ENCODE measurements around the gene CAP2.

The CAP2 gene

DNA sequence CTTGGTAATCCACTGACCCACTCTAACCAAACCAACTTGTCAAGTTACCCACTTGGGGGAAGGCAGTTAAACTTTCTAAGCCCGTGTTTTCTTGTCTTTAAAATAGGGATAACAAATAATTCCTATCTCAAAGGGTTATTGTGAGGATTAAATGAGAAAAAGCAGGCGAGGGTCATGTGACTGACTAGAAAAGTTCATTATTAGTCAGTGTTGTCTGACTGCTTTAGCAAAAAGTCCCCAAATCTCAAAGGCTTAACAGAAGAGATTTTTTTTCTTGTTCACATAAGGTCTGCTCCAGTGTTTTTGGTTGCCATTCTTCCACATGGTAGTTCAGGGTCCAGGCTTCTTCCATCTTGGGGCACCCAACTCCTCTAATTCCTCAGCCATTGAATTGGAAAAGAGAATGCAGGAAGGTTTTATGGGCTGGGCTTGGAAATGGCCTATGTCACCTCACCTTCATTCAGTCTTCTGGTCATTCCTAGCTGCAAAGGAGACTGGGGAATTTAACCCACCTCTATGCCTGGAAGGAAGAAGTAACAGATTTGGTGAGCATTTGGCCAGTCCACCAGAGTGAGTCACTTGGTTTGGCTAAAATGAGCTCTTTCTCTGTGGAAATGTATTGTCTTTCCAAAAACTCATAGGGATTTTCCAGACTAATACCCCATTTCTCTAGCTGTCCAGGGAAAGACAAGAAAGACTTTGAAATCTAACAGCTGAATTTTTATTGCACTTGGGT is 77.0 kb downstream of the CAP2 start:
- Histone ChIP-seq H3K9me3 (replicated peaks in 1 of 2; ENCODE audit: control insufficient read depth in 2 of 2, insufficient read depth in 1 of 2, low read depth in 1 of 2, low read length in 2 of 2) (no peaks in the 10 kb centered on the region), H3K9ac (ENCODE audit: low read depth, low read length, poor library complexity) (no peak overlapping the region), H2BK12ac (ENCODE audit: low read length) (no peak overlapping the region), H3K27me3 (ENCODE audit: control insufficient read depth in 3 of 3, insufficient read depth in 3 of 3, low read depth in 1 of 3, low read length in 3 of 3) (no peaks in the 10 kb centered on the region), H2BK120ac (ENCODE audit: low read depth, low read length) (no peak overlapping the region), H4K91ac (ENCODE audit: low read depth, low read length, poor library complexity) (no peak overlapping the region), H3K4me1 (ENCODE audit: control insufficient read depth in 2 of 2, insufficient read depth in 1 of 2, low read depth in 1 of 2, low read length in 2 of 2) (peaks cover 0 to 7% of the 10 kb centered on the region in 2 donors), H3K79me1 (ENCODE audit: low read depth, low read length) (no peaks in the 10 kb centered on the region), H2BK5ac (ENCODE audit: low read length) (no peak overlapping the region), H2BK15ac (ENCODE audit: low read length) (no peak overlapping the region), H3K23ac (ENCODE audit: low read depth, low read length, poor library complexity) (no peak overlapping the region), H4K8ac (ENCODE audit: low read depth, low read length) (no peak overlapping the region), H3K4ac (ENCODE audit: low read length) (no peak overlapping the region), H3K18ac (ENCODE audit: low read length) (no peak overlapping the region), H2AK5ac (ENCODE audit: low read depth, low read length) (no peak overlapping the region), H3K4me3 (ENCODE audit: low read length in 2 of 2) (no peak overlapping the region), H3K27ac (replicated peaks; ENCODE audit: low read length) (no peak overlapping the region), H3K36me3 (replicated peaks in 1 of 2; ENCODE audit: control insufficient read depth in 2 of 2, insufficient read depth in 2 of 2, low read length in 2 of 2) (peaks cover 6 to 17% of the 10 kb centered on the region in 2 donors), H2AFZ (ENCODE audit: low read length) (no peak overlapping the region), H3K4me2 (ENCODE audit: insufficient read depth, low read length, poor library complexity, severe bottlenecking) (no peak overlapping the region), H3K14ac (ENCODE audit: low read length) (no peak overlapping the region)
- no peak for DNase-seq (ENCODE audit: low spot score)
- WGBS, 2 donors (ENCODE audit: extremely low coverage in 2 of 2, insufficient read length in 2 of 2, insufficient replicate concordance in 1 of 2), result no CpG with 5 or more reads among the region's 2 CpGs

DNA sequence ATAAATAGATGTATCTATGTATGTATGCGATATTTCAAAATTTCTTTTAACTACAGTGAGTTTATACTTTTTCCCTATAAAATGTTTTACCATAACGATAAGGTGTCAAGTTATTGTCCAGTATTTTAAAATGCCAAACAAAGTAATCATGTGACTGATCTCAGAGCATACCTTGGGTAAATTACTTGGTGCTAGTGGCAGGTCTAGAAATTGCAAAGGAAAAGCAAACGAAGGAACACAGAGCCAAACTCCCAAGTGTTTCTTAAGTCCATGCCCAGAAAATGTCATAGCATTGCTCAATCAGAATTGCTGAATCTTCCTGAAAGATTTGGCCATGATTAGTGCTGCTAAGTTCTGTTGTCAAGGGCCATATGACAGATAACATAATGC is 77.5 kb downstream of the CAP2 start:
- DNase-seq (ENCODE audit: low spot score), result no peak
- H2AFZ ChIP-seq (ENCODE audit: low read length), result no peak overlapping the region

DNA sequence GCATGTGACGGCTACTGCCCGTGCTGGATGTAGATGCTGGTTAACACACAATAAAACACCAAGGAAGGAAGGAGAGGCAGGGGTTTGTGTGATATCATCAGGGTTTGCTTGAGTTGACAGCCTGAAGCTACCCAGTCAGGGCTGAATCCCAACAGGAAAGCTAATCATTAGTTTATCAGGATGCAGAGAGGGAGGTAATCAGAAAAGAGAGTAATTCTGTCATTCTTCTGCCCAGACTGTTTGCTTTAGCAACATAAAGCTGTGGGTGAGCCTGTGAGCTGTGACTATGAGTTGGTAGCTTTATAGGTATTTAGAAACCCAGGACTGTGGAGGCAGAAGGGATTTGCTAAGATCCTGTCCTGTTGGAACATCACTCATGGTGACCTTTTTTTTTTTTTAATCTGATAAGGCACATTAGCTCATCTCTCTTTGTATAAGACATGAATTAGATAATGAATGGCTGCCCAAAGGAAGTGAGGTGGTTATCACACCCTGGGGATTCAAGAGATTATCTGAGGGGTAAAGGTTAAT is 79.3 kb downstream of the CAP2 start:
- peaks cover 0 to 9% of the 10 kb centered on the region in 2 donors for H3K4me1 ChIP-seq (ENCODE audit: control insufficient read depth in 2 of 2, insufficient read depth in 1 of 2, low read depth in 1 of 2, low read length in 2 of 2)
- H4K91ac ChIP-seq (ENCODE audit: low read depth, low read length, poor library complexity), result no peak overlapping the region
- H3K79me1 ChIP-seq (ENCODE audit: low read depth, low read length), result no peaks in the 10 kb centered on the region
- H2AFZ ChIP-seq (ENCODE audit: low read length), result no peak overlapping the region
- H2BK15ac ChIP-seq (ENCODE audit: low read length), result no peak overlapping the region
- peak overlapping the region; percentile 1 for H3K27ac ChIP-seq (replicated peaks; ENCODE audit: low read length)
- H3K4ac ChIP-seq (ENCODE audit: low read length), result no peak overlapping the region
- no peaks in the 10 kb centered on the region for H3K9me3 ChIP-seq (replicated peaks in 1 of 2; ENCODE audit: control insufficient read depth in 2 of 2, insufficient read depth in 1 of 2, low read depth in 1 of 2, low read length in 2 of 2)
- WGBS, 2 donors (ENCODE audit: extremely low coverage in 2 of 2, insufficient read length in 2 of 2, insufficient replicate concordance in 1 of 2), result no CpG with 5 or more reads among the region's 2 CpGs
- no peaks in the 10 kb centered on the region for H3K27me3 ChIP-seq (ENCODE audit: control insufficient read depth in 3 of 3, insufficient read depth in 3 of 3, low read depth in 1 of 3, low read length in 3 of 3)
- H2BK120ac ChIP-seq (ENCODE audit: low read depth, low read length), result no peak overlapping the region
- no peak overlapping the region for H3K18ac ChIP-seq (ENCODE audit: low read length)
- no peak overlapping the region for H3K14ac ChIP-seq (ENCODE audit: low read length)
- no peaks in the 10 kb centered on the region for H3K36me3 ChIP-seq (replicated peaks in 1 of 2; ENCODE audit: control insufficient read depth in 2 of 2, insufficient read depth in 2 of 2, low read length in 2 of 2)
- no peak overlapping the region for H3K4me2 ChIP-seq (ENCODE audit: insufficient read depth, low read length, poor library complexity, severe bottlenecking)
- no peak for DNase-seq (ENCODE audit: low spot score)
- H3K23ac ChIP-seq (ENCODE audit: low read depth, low read length, poor library complexity), result no peak overlapping the region
- H2AK5ac ChIP-seq (ENCODE audit: low read depth, low read length), result no peak overlapping the region
- H3K9ac ChIP-seq (ENCODE audit: low read depth, low read length, poor library complexity), result no peak overlapping the region
- no peak overlapping the region for H2BK5ac ChIP-seq (ENCODE audit: low read length)
- H4K8ac ChIP-seq (ENCODE audit: low read depth, low read length), result no peak overlapping the region
- no peak overlapping the region for H3K4me3 ChIP-seq (ENCODE audit: low read length in 2 of 2)
- no peak overlapping the region for H2BK12ac ChIP-seq (ENCODE audit: low read length)

More for the DNA sequence above, 77.5 kb downstream of the CAP2 start:
- no peak overlapping the region for H2BK120ac ChIP-seq (ENCODE audit: low read depth, low read length)
- H4K8ac ChIP-seq (ENCODE audit: low read depth, low read length), result no peak overlapping the region
- H3K4me3 ChIP-seq (ENCODE audit: low read length in 2 of 2), result no peak overlapping the region
- no peak overlapping the region for H2AK5ac ChIP-seq (ENCODE audit: low read depth, low read length)
- no peak overlapping the region for H3K4me2 ChIP-seq (ENCODE audit: insufficient read depth, low read length, poor library complexity, severe bottlenecking)
- no peak overlapping the region for H3K23ac ChIP-seq (ENCODE audit: low read depth, low read length, poor library complexity)
- H3K9me3 ChIP-seq (replicated peaks in 1 of 2; ENCODE audit: control insufficient read depth in 2 of 2, insufficient read depth in 1 of 2, low read depth in 1 of 2, low read length in 2 of 2), result no peaks in the 10 kb centered on the region
- no CpG with 5 or more reads among the region's 3 CpGs for WGBS, 2 donors (ENCODE audit: extremely low coverage in 2 of 2, insufficient read length in 2 of 2, insufficient replicate concordance in 1 of 2)
- no peaks in the 10 kb centered on the region for H3K27me3 ChIP-seq (ENCODE audit: control insufficient read depth in 3 of 3, insufficient read depth in 3 of 3, low read depth in 1 of 3, low read length in 3 of 3)
- H3K18ac ChIP-seq (ENCODE audit: low read length), result no peak overlapping the region
- no peak overlapping the region for H3K9ac ChIP-seq (ENCODE audit: low read depth, low read length, poor library complexity)
- H3K4me1 ChIP-seq (ENCODE audit: control insufficient read depth in 2 of 2, insufficient read depth in 1 of 2, low read depth in 1 of 2, low read length in 2 of 2), result peaks cover 0 to 7% of the 10 kb centered on the region in 2 donors
- no peak overlapping the region for H3K4ac ChIP-seq (ENCODE audit: low read length)
- peaks cover 4 to 12% of the 10 kb centered on the region in 2 donors for H3K36me3 ChIP-seq (replicated peaks in 1 of 2; ENCODE audit: control insufficient read depth in 2 of 2, insufficient read depth in 2 of 2, low read length in 2 of 2)
- no peak overlapping the region for H3K27ac ChIP-seq (replicated peaks; ENCODE audit: low read length)
- no peak overlapping the region for H2BK5ac ChIP-seq (ENCODE audit: low read length)
- no peak overlapping the region for H4K91ac ChIP-seq (ENCODE audit: low read depth, low read length, poor library complexity)
- H3K79me1 ChIP-seq (ENCODE audit: low read depth, low read length), result no peaks in the 10 kb centered on the region
- H2BK15ac ChIP-seq (ENCODE audit: low read length), result no peak overlapping the region
- no peak overlapping the region for H3K14ac ChIP-seq (ENCODE audit: low read length)
- no peak overlapping the region for H2BK12ac ChIP-seq (ENCODE audit: low read length)

GRCh38 chr6:17473554-17473953 is 80.2 kb downstream of the CAP2 start:
- Histone ChIP-seq H3K4me3 (ENCODE audit: low read length in 2 of 2) (no peak overlapping the region), H2BK120ac (ENCODE audit: low read depth, low read length) (no peak overlapping the region), H4K8ac (ENCODE audit: low read depth, low read length) (no peak overlapping the region), H4K91ac (ENCODE audit: low read depth, low read length, poor library complexity) (no peak overlapping the region), H2BK5ac (ENCODE audit: low read length) (no peak overlapping the region), H3K27ac (replicated peaks; ENCODE audit: low read length) (no peak overlapping the region), H3K27me3 (ENCODE audit: control insufficient read depth in 3 of 3, insufficient read depth in 3 of 3, low read depth in 1 of 3, low read length in 3 of 3) (no peaks in the 10 kb centered on the region), H2AFZ (ENCODE audit: low read length) (no peak overlapping the region), H3K79me1 (ENCODE audit: low read depth, low read length) (no peaks in the 10 kb centered on the region), H3K4me1 (ENCODE audit: control insufficient read depth in 2 of 2, insufficient read depth in 1 of 2, low read depth in 1 of 2, low read length in 2 of 2) (peaks cover 0 to 9% of the 10 kb centered on the region in 2 donors), H3K9me3 (replicated peaks in 1 of 2; ENCODE audit: control insufficient read depth in 2 of 2, insufficient read depth in 1 of 2, low read depth in 1 of 2, low read length in 2 of 2) (no peaks in the 10 kb centered on the region), H3K18ac (ENCODE audit: low read length) (no peak overlapping the region), H3K36me3 (replicated peaks in 1 of 2; ENCODE audit: control insufficient read depth in 2 of 2, insufficient read depth in 2 of 2, low read length in 2 of 2) (no peaks in the 10 kb centered on the region), H3K4me2 (ENCODE audit: insufficient read depth, low read length, poor library complexity, severe bottlenecking) (no peak overlapping the region), H3K23ac (ENCODE audit: low read depth, low read length, poor library complexity) (no peak overlapping the region), H2BK15ac (ENCODE audit: low read length) (no peak overlapping the region), H3K14ac (ENCODE audit: low read length) (no peak overlapping the region), H3K4ac (ENCODE audit: low read length) (no peak overlapping the region), H2AK5ac (ENCODE audit: low read depth, low read length) (no peak overlapping the region), H3K9ac (ENCODE audit: low read depth, low read length, poor library complexity) (no peak overlapping the region), H2BK12ac (ENCODE audit: low read length) (no peak overlapping the region)
- DNase-seq (ENCODE audit: low spot score), result no peak
- WGBS, 2 donors (ENCODE audit: extremely low coverage in 2 of 2, insufficient read length in 2 of 2, insufficient replicate concordance in 1 of 2), result no CpG with 5 or more reads among the region's 2 CpGs
